Mucosa of stomach (tissue), 1 donor: ENCODE measurements around the gene THSD7B.

Experiments
- H3K27me3 ChIP-seq: one replicate; pipeline ENCODE4 v1.7.0; 2013; ENCODE audit warnings: mild to moderate bottlenecking, low read length; ENCODE audit not compliant: control insufficient read depth, insufficient read depth
- H3K36me3 ChIP-seq: one replicate; pipeline ENCODE4 v1.7.0; 2013; ENCODE audit warnings: low read length; ENCODE audit not compliant: control insufficient read depth, insufficient read depth
- H3K4me1 ChIP-seq: one replicate; pipeline ENCODE4 v1.7.0; 2013; ENCODE audit warnings: mild to moderate bottlenecking, low read length; ENCODE audit not compliant: control insufficient read depth, insufficient read depth
- H3K4me3 ChIP-seq: one replicate; pipeline ENCODE4 v1.7.0; 2013; ENCODE audit warnings: low read length
- H3K9ac ChIP-seq: one replicate; pipeline ENCODE4 v1.7.0; 2013; ENCODE audit warnings: mild to moderate bottlenecking, low read length, moderate library complexity
- H3K9me3 ChIP-seq: one replicate; pipeline ENCODE4 v1.7.0; 2013; ENCODE audit warnings: mild to moderate bottlenecking, low read length, moderate library complexity; ENCODE audit not compliant: control insufficient read depth
- donor health status: Pancreatic carcinoma.

THSD7B gene

GRCh38 chr2:136828774-136829173 lies 63.4 kb downstream of the THSD7B start:
- no peaks in the 10 kb centered on the region for H3K36me3 ChIP-seq
- no peaks in the 10 kb centered on the region for H3K9me3 ChIP-seq
- no peaks in the 10 kb centered on the region for H3K27me3 ChIP-seq
- H3K4me1 ChIP-seq: no peaks in the 10 kb centered on the region
- H3K9ac ChIP-seq: no peak overlapping the region
- H3K4me3 ChIP-seq: no peak overlapping the region

GRCh38 chr2:136844546-136844945 lies 79.2 kb downstream of the THSD7B start:
- H3K27me3 ChIP-seq: no peaks in the 10 kb centered on the region

GRCh38 chr2:136858656-136859055 lies 93.3 kb downstream of the THSD7B start:
- H3K9me3 ChIP-seq: no peaks in the 10 kb centered on the region
- H3K9ac ChIP-seq: no peak overlapping the region
- H3K4me1 ChIP-seq: no peaks in the 10 kb centered on the region
- no peaks in the 10 kb centered on the region for H3K36me3 ChIP-seq
- H3K27me3 ChIP-seq: no peaks in the 10 kb centered on the region
- no peak overlapping the region for H3K4me3 ChIP-seq

More at GRCh38 chr2:136844546-136844945, 79.2 kb downstream of the THSD7B start:
- no peak overlapping the region for H3K9ac ChIP-seq
- H3K36me3 ChIP-seq: no peaks in the 10 kb centered on the region
- no peaks in the 10 kb centered on the region for H3K9me3 ChIP-seq
- H3K4me1 ChIP-seq: no peaks in the 10 kb centered on the region
- no peak overlapping the region for H3K4me3 ChIP-seq

GRCh38 chr2:136860443-136860958 lies 95.2 kb downstream of the THSD7B start:
- Histone ChIP-seq H3K9ac (no peak overlapping the region), H3K4me3 (no peak overlapping the region)

GRCh38 chr2:136863468-136863867 lies 98.1 kb downstream of the THSD7B start:
- H3K9me3 ChIP-seq: no peaks in the 10 kb centered on the region
- H3K36me3 ChIP-seq: no peaks in the 10 kb centered on the region
- no peak overlapping the region for H3K9ac ChIP-seq
- H3K4me3 ChIP-seq: no peak overlapping the region
- no peaks in the 10 kb centered on the region for H3K27me3 ChIP-seq
- no peaks in the 10 kb centered on the region for H3K4me1 ChIP-seq

More at GRCh38 chr2:136860443-136860958, 95.2 kb downstream of the THSD7B start:
- Histone ChIP-seq H3K4me1 (no peaks in the 10 kb centered on the region), H3K27me3 (no peaks in the 10 kb centered on the region), H3K9me3 (no peaks in the 10 kb centered on the region), H3K36me3 (no peaks in the 10 kb centered on the region)

- no peaks in the 10 kb centered on the region for H3K4me1 ChIP-seq
- H3K36me3 ChIP-seq: no peaks in the 10 kb centered on the region
- H3K4me3 ChIP-seq: no peak overlapping the region
- H3K9ac ChIP-seq: no peak overlapping the region
- H3K27me3 ChIP-seq: no peaks in the 10 kb centered on the region
- H3K9me3 ChIP-seq: no peaks in the 10 kb centered on the region
Measured at GRCh38 chr2:136863874-136864273, 98.5 kb downstream of the THSD7B start.

DNA sequence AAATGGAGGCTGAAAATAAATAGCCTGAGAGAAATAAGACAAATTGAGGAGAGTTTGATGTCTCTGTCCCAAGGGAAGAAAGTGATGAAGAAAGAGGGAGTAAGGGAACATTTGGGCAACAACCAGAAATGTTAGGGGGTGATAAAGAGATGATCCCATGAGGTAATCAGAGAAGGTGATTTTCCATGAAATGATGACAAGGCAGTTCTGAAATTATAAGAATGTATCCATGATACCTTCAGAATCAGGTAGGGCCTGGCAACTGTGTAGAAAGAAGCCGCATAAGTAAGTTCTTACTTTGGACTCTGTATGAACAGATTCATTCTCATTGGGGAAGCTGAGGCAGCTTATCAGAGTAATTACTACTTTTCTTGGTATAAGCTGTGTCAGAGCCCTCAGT lies 106.1 kb downstream of the THSD7B start:
- no peaks in the 10 kb centered on the region for H3K27me3 ChIP-seq
- H3K36me3 ChIP-seq: no peaks in the 10 kb centered on the region
- no peak overlapping the region for H3K4me3 ChIP-seq
- H3K9me3 ChIP-seq: no peaks in the 10 kb centered on the region
- H3K9ac ChIP-seq: no peak overlapping the region
- no peaks in the 10 kb centered on the region for H3K4me1 ChIP-seq

DNA sequence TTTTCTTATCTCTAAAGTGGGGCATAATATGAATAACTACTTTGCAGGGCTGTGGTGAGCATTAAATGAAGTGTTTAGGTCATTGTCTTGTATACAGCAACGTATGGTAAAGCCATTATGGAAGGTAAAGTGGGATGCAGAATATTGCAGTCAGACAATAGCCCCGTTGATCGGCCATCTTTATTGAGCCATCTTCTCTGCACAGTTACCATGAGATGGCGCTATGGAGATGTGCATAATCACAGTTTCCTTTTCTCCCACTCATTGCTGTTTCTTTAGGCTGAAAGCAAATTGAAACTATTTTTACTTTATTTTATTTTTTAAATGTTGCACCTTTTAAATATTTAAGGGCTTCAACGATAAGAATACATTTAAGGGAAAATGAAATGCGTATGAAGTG lies 108.9 kb downstream of the THSD7B start:
- Histone ChIP-seq H3K36me3 (no peaks in the 10 kb centered on the region), H3K9ac (no peak overlapping the region), H3K4me1 (no peaks in the 10 kb centered on the region), H3K27me3 (no peaks in the 10 kb centered on the region), H3K4me3 (no peak overlapping the region), H3K9me3 (no peaks in the 10 kb centered on the region)

- no peak overlapping the region for H3K9ac ChIP-seq
- no peaks in the 10 kb centered on the region for H3K36me3 ChIP-seq
- H3K9me3 ChIP-seq: no peaks in the 10 kb centered on the region
- H3K27me3 ChIP-seq: no peaks in the 10 kb centered on the region
- no peak overlapping the region for H3K4me3 ChIP-seq
- no peaks in the 10 kb centered on the region for H3K4me1 ChIP-seq
Measured at GRCh38 chr2:136891100-136891499, 125.8 kb downstream of the THSD7B start.

DNA sequence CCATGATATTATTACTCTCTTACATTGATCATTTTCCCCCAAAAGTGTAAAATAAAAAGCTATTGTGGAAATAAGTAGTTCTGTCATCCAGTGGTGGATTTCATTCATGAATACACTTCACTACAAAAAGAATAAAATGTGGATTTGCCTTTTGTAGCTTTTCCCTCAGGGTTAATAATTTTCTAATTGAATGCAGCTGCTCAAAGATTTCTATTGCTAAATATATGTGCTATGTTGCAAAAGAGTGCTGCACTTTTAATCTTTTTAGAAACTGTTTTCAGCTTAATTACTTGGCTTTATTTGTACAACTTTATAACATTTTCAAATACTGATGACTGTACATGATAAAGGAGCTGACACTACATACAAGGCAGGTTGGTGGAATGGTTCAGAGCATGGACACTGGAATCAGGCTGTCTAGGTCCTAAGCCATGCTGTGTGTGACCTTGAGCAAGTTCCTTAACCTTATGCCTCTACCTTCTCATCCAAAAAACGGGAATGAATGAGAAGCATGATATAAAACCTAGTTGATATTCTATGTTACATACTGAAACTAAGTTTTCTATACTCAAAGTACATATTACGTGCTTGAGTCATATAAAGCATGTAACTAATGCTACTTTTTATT lies 128.8 kb downstream of the THSD7B start:
- Histone ChIP-seq H3K4me3 (no peak overlapping the region), H3K4me1 (no peaks in the 10 kb centered on the region), H3K27me3 (no peaks in the 10 kb centered on the region), H3K9ac (no peak overlapping the region), H3K36me3 (no peaks in the 10 kb centered on the region), H3K9me3 (no peaks in the 10 kb centered on the region)

DNA sequence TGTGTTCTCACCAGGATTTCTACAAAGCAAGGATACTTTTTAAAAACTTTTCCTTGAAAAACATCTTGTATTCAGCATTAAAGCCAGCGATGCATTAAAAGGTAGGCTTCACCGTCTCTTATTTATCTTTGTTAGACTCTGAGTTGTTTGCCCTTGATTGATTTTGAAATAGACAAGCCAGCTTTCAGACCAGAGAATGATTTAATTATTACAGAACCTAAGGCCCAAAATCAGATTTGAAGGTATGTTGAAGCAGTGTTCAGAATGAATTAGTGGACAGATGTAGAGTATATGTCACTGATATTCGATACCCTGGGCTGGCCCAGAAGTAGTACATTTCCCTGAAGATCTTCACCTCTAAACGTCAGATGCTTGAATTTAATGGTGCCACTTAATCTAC lies 136.4 kb downstream of the THSD7B start:
- no peaks in the 10 kb centered on the region for H3K9me3 ChIP-seq
- H3K9ac ChIP-seq: no peak overlapping the region
- H3K4me1 ChIP-seq: no peaks in the 10 kb centered on the region
- no peaks in the 10 kb centered on the region for H3K36me3 ChIP-seq
- H3K4me3 ChIP-seq: no peak overlapping the region
- no peaks in the 10 kb centered on the region for H3K27me3 ChIP-seq

DNA sequence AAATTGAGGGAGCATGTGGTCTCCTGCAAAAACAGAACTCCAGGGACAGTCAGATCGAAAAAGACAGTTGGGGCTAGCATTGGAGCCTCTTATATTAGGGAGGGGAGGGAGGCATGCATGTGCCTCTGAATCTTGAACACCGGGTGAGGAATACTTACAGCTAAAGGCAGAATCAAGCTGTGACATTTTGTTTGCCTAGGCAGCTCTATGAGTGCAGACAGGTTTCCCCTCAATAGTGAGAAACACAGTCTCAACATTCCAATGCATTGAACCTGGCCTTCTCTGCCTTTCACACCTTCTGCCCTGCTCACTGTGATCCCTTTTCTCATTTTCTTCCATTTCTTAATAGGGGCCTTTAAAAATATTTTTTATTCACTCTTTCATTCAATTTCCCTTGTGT lies 140.4 kb downstream of the THSD7B start:
- Histone ChIP-seq H3K36me3 (no peaks in the 10 kb centered on the region), H3K9ac (no peak overlapping the region), H3K9me3 (no peaks in the 10 kb centered on the region), H3K4me1 (no peaks in the 10 kb centered on the region), H3K4me3 (no peak overlapping the region), H3K27me3 (no peaks in the 10 kb centered on the region)

DNA sequence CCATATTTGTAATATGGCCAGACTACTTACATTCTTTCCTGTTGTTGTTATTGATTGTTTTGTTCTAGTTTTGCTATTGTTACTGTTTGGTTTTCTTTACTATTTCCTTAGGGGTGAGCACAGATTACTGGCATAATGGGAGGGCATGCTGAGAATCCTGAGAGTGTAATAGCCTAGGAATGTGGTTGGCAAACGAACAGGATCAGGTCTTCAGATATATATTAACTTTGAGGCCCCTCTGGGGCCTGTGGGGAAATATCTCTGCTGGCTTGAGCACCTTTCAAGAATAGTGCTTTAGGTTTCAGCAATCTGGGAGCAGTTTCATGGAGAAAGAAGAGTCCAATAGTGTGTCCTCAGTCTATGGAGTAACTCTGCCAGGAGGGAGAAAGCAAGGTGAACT lies 144.4 kb downstream of the THSD7B start:
- Histone ChIP-seq H3K4me1 (no peaks in the 10 kb centered on the region), H3K36me3 (no peaks in the 10 kb centered on the region), H3K9me3 (no peaks in the 10 kb centered on the region), H3K27me3 (no peaks in the 10 kb centered on the region), H3K9ac (no peak overlapping the region), H3K4me3 (no peak overlapping the region)
